Measurements from ENCODE around the gene NDRG3.

GRCh38 chr20:36666181-36666740, 79.6 kb downstream of the NDRG3 start:
- TF ChIP-seq, protein P1, sequence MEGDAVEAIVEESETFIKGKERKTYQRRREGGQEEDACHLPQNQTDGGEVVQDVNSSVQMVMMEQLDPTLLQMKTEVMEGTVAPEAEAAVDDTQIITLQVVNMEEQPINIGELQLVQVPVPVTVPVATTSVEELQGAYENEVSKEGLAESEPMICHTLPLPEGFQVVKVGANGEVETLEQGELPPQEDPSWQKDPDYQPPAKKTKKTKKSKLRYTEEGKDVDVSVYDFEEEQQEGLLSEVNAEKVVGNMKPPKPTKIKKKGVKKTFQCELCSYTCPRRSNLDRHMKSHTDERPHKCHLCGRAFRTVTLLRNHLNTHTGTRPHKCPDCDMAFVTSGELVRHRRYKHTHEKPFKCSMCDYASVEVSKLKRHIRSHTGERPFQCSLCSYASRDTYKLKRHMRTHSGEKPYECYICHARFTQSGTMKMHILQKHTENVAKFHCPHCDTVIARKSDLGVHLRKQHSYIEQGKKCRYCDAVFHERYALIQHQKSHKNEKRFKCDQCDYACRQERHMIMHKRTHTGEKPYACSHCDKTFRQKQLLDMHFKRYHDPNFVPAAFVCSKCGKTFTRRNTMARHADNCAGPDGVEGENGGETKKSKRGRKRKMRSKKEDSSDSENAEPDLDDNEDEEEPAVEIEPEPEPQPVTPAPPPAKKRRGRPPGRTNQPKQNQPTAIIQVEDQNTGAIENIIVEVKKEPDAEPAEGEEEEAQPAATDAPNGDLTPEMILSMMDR (IDR thresholded peaks at IDR 0.05; ENCODE audit: extremely low read depth in 1 of 2, insufficient read depth in 1 of 2, low read depth in 1 of 2, low read length in 2 of 2) = no peak
- TF ChIP-seq POLR2AphosphoS5 (IDR thresholded peaks at IDR 0.05; ENCODE audit: insufficient read depth, low read depth, low read length) (no peak), MAX (IDR thresholded peaks at IDR 0.05; ENCODE audit: insufficient read depth, insufficient read length) (no peak), POLR2A (IDR thresholded peaks at IDR 0.05; ENCODE audit: low read depth, low read length) (no peak), EZH2 (IDR thresholded peaks at IDR 0.05; ENCODE audit: borderline replicate concordance, low read depth, low read length, severe bottlenecking) (no peak), FOS (IDR thresholded peaks at IDR 0.05; ENCODE audit: borderline replicate concordance, insufficient read depth, low read length) (no peak)
